GM21529 (cell line): ENCODE measurements around the gene NRAP.

Experiments used
- ATAC-seq: cut with Tn5 transposase; IDR thresholded peaks from one replicate; pipeline ENCODE4 v1.9.1; 2021; ENCODE audit not compliant: unreplicated experiment

The NRAP gene

GRCh38 chr10:113644185-113645120 is 19.4 kb downstream of the NRAP start:
- ATAC-seq: no peak

GRCh38 chr10:113643183-113643582 is 20.7 kb downstream of the NRAP start:
- no peak for ATAC-seq

DNA sequence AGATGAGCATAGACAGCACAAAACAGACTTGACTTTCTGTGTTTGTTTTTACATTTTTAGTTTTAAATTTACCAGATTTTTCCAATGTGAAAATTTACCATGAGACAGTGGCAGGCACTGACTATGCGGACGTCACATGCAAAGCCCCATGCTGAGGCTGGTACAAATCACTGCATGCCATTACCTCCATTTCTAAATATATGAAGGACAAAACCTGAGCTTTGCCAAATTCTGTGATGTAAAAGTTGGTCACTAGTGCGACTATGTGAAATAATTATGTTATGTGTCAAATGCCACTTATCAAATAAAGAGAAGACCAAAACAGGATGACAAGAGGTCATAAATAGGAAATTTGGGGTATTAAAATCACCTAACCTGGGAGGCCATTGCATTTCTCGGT is 22.1 kb downstream of the NRAP start:
- no peak for ATAC-seq

DNA sequence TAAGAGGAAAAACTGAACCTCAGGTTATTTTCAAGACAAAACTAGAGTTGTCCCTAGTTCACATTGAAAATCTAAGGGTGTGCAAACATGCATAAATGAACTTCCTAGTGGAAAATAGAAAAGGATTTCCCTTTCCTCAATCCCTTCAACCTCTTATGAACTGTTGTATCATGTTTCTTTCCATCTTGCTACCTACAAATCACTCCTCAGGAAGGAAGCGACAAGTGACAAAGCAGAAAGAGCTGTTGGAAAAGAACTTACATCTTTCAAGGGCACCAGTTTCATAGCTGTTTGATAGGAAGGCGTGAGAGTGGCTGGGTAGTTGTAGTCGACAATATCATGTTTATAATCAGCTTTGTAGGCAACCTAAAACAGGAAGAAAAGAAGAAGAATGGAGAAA is 23.9 kb downstream of the NRAP start:
- no peak for ATAC-seq

- ATAC-seq: no peak
Measured at GRCh38 chr10:113631684-113632367, 32.0 kb downstream of the NRAP start.

DNA sequence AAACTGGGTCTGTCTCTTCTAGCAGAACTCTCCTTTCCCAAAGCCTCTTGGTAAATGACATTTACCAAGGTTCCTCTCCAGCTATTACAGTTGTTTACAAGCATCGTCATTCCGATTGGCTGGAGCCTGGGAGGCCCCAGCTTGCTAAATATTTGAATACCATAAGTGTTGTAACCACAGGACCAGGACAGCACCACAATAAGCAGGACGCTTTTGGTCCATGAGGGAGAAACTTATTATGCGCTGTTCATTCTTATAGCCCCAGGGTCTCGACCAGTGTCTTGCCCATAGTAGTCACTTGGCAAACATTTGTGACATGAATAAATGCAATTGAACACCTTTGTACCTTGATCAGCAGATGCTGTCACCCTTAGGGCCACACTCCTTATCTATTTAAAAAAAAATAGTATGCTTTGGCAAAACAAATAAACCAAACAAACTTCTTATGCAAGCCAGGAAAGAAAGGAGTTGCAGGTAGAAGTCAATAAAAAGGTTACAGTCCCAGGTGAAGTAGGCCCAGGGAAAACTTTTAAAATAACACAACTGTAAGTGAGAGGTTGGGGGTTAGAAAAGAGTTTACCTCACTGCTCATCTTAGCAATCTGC is 32.8 kb downstream of the NRAP start:
- ATAC-seq: no peak

DNA sequence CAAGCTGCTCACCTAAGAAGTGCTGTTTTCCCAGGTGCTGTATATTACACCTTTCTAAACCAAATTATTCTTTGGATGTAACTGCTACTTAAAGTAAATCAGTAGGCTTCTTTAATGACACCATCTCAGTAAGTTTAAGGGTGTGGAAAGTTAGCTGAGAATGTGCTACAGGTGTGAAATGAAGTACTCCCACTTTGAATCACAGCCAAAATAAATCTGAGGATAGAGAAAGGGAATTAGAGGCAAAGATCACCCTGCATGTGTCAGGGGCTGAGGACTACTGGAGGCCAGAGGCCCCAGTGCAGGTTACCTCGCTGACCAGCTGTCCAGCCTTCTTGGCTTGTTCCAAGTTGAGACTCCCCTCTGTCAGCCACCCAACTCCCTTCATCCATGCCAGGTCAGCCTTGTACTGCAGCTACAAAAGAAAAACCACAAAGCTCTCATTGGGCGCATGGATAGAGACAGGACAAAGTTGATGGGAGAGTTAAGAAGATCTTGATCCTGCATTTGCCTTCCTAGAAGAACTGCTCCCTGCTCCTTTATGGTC is 35.2 kb downstream of the NRAP start:
- no peak for ATAC-seq

GRCh38 chr10:113627836-113628235 is 36.0 kb downstream of the NRAP start:
- ATAC-seq: no peak

DNA sequence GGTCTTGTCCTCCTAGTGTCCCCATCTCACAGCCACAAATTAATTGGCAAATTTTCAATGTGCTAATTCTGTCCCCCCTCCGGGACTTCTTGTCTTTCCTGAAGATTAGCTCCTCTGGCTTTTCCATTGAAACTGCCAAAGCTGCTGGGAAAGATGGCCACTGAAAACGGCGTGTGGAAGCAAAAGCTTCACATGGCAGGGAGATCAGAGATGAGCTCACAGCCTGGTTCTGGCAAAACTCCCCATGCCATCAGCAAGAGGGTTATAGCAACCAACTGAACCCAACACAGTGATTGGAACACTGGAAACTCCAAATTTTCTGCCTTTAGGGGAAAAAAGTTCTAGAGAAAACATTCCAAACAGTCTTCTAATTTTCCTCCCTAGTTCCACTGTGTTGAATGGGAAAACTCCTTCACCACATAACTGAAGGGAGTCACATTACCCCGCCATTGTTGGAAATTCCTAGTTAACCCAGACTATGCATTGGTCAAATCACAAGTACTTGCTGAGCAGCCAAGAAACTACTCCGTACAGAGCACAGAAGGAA is 37.0 kb downstream of the NRAP start:
- ATAC-seq: no peak

DNA sequence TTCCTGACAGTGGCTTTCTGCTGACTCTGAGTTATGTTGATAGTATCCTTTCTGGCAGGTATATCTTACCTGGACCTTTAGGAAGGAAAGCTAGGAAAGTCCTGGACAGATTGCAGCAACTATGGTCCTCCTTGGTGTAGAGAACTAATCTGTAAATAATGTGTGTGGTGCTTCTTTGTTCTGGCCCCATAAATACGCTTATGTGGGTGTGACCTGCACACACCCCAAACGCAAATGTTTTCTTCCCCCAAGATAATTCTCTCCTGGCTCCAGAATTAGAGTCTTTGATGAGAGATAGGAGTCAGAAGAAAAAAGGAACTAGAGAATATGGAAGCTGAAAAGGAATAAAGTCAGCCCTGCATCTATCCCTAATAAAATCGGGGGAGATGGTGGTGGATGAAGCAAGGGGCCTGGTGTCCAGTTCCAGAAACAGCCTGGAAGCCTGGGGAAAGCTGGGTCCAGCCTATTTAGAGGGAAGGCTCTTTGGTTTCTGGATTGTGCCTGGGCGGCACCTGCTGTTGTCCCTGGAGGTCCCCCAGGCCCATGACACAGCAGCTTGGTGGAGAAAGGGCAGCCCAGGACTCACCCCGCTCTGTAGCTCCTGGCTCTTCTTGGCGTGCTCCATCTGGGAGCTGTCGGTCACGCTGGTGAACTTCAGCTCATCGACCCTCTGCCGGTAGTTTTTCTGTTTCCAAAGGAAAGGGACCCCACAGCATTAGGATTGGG is 38.2 kb downstream of the NRAP start:
- ATAC-seq: no peak

GRCh38 chr10:113622831-113623230 is 41.0 kb downstream of the NRAP start:
- no peak for ATAC-seq

DNA sequence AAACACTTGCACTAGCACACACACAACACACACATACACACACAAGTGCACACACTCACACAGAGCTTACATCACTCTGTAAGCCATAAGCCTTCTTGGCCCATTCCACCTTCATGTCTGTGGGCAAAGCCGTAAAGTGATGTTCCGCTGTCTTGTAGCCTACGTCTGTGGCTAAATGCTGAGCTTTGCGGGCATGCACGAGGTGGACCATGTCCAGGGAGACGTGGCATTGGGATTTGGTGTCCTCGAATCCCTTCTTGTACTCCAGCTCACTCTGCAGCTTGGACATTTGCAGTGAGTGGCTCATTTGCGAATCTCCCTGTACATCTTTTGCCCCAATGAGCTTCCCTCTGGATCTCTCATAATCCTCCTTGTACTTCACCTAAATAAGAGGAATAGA is 42.0 kb downstream of the NRAP start:
- no peak for ATAC-seq

- ATAC-seq: no peak
Measured at GRCh38 chr10:113620936-113621335, 42.9 kb downstream of the NRAP start.

DNA sequence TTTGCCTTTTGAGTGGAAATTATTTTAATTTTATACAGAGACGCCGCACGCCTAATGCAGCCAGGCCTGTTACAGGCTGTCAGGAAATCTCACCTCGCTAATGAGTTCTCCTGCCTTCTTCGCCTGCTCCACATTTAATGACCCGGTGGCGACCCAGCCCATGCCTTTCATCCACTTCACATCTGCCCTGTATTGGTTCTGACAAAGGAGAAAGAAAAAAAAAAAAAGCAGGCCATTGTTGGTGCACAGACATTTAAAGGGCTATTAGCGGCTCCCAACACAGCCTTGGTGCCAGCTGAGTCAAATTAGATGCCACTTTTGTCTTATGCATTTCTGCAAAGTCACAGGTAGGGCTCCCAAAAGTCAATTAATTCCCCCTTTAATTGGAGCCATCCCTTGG is 43.3 kb downstream of the NRAP start:
- ATAC-seq: no peak

- no peak for ATAC-seq
Measured at GRCh38 chr10:113619401-113619800, 44.4 kb downstream of the NRAP start.

- no peak for ATAC-seq
Measured at GRCh38 chr10:113618338-113618737, 45.5 kb downstream of the NRAP start.

GRCh38 chr10:113617086-113617485 is 46.8 kb downstream of the NRAP start:
- no peak for ATAC-seq

GRCh38 chr10:113616244-113617074 is 47.4 kb downstream of the NRAP start:
- ATAC-seq: no peak

DNA sequence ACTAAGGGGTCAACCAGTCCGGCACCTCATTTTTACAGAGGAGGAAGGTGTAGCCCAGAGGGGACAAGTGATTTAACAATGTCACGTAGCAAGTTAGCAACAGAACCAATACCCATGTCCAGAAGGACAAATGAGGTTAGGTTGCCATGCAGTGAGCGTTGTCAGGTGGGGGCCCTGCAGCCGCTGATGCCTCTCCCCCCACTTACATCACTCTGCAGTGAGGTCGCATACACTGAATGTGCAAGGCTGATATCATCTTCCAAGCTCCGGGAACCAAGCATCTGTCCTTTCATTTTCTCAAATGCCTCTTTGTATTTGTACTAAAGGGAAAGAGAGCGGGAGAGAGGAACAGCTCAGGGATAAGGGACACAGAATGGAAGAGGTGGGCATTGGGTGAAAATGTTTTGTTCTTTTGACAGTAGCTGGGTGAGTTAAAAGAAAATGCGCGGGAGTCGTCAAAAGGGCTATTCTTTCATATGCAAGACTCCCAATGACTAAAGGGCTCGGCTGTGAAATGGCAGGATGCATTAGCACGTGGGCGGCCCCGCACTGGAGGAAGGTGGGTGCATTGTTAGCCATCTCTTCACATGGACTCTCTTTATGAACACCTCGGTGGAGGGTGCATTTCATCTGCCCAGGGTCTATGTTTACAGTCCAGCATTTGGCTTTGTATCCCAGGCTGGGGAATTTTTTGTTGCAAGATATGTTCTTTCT is 49.7 kb downstream of the NRAP start:
- ATAC-seq: no peak
